H1 (cell line): Measurements from ENCODE around the gene SEMA3A. TPM values are rescaled to one million over a fixed set of nuclear protein-coding genes. Genes with fewer than 3 reads are reported as not detected.

Experiments
- CTCF ChIA-PET: fragments of 300-600 bp; sonication (Branson Sonifier 250); formaldehyde crosslinking; loops from one replicate; lab custom pipeline; 2021; ENCODE audit not compliant: partially characterized antibody; lab: Charles Lee
- POLR2A ChIA-PET: fragments of 300-600 bp; sonication (Branson Sonifier 250); formaldehyde crosslinking; loops from one replicate; lab custom pipeline; 2021; ENCODE audit warnings: inconsistent platforms; ENCODE audit not compliant: partially characterized antibody; lab: Charles Lee
- DNase-seq, 2 experiments: peaks; one replicate each; pipeline versions ENCODE4 v3.0.0 to v3.0.0-alpha.2; 2010 to 2022; ENCODE audit warnings: low spot score in 2 of 2, low read depth in 1 of 2, mixed read lengths in 1 of 2
- FAIRE-seq: peaks from 2 replicates; lab custom pipeline; 2011; peaks lifted over from hg19 to GRCh38; lab: Jason Lieb, UNC
- H2AFZ ChIP-seq: 2 replicates; pipeline ENCODE4 v1.8.1; 2012; ENCODE audit warnings: low read length, inconsistent platforms
- H2AK5ac ChIP-seq: 2 replicates; pipeline ENCODE4 v1.6.1; 2013; ENCODE audit warnings: low read depth, low read length
- H2BK120ac ChIP-seq: replicated peaks from 2 replicates; pipeline ENCODE3; 2013; ENCODE audit warnings: low read depth, low read length, inconsistent platforms
- H2BK12ac ChIP-seq: 2 replicates; pipeline ENCODE4 v1.6.1; 2013; ENCODE audit warnings: low read depth, low read length
- H2BK15ac ChIP-seq: 2 replicates; pipeline ENCODE4 v1.6.1; 2013; ENCODE audit warnings: low read length
- H2BK20ac ChIP-seq: 2 replicates; pipeline ENCODE4 v1.6.1; 2013; ENCODE audit warnings: low read length
- H2BK5ac ChIP-seq: 2 replicates; pipeline ENCODE4 v1.6.1; 2013; ENCODE audit warnings: low read depth, low read length
- H3K14ac ChIP-seq: 2 replicates; pipeline ENCODE4 v1.6.1; 2013; ENCODE audit warnings: inconsistent platforms; ENCODE audit not compliant: insufficient read length
- H3K18ac ChIP-seq: 2 replicates; pipeline ENCODE4 v1.6.1; 2013; ENCODE audit warnings: low read length; ENCODE audit errors: extremely low read depth
- H3K23ac ChIP-seq: 2 replicates; pipeline ENCODE4 v1.6.1; 2013; ENCODE audit warnings: inconsistent platforms; ENCODE audit not compliant: insufficient read length
- H3K23me2 ChIP-seq: 2 replicates; pipeline ENCODE4 v1.6.1; 2013; ENCODE audit warnings: low read depth, low read length
- H3K27ac ChIP-seq: 2 replicates; pipeline ENCODE4 v1.6.1; 2011; ENCODE audit warnings: low read depth, low read length, inconsistent platforms
- H3K27me3 ChIP-seq, 4 experiments: replicated peaks in 1 of 4; 1 replicate in 1 of 4; 2 replicates in 3 of 4; pipeline versions ENCODE4 v1.6.1 to v1.8.1; 2011 to 2013; ENCODE audit warnings: low read length in 3 of 4, mild to moderate bottlenecking in 3 of 4, inconsistent platforms in 2 of 4, mixed read lengths in 2 of 4, moderate library complexity in 1 of 4; ENCODE audit not compliant: control insufficient read depth in 3 of 4, insufficient read depth in 3 of 4; ENCODE audit errors: extremely low read depth in 1 of 4
- H3K36me3 ChIP-seq, 4 experiments: 2 replicates each; pipeline versions ENCODE4 v1.6.1 to v1.8.1; 2011 to 2013; ENCODE audit warnings: mild to moderate bottlenecking in 4 of 4, low read length in 3 of 4, moderate library complexity in 2 of 4, control low read depth in 1 of 4, inconsistent platforms in 1 of 4; ENCODE audit not compliant: insufficient read depth in 4 of 4, control insufficient read depth in 2 of 4
- H3K4ac ChIP-seq: replicated peaks from 2 replicates; pipeline ENCODE3; 2013; ENCODE audit warnings: low read length, low read depth, mixed read lengths, inconsistent platforms; ENCODE audit not compliant: insufficient read length
- H3K4me1 ChIP-seq, 4 experiments: replicated peaks in 1 of 4; 1 replicate in 1 of 4; 2 replicates in 3 of 4; pipeline versions ENCODE4 v1.6.1 to v1.8.1; 2011 to 2013; ENCODE audit warnings: low read length in 3 of 4, inconsistent platforms in 2 of 4, mixed read lengths in 1 of 4; ENCODE audit not compliant: insufficient read depth in 4 of 4, control insufficient read depth in 3 of 4
- H3K4me2 ChIP-seq, 2 experiments: 2 replicates each; pipeline versions ENCODE4 v1.6.1 to v1.8.1; 2011 to 2013; ENCODE audit warnings: low read depth in 2 of 2, low read length in 2 of 2, control low read depth in 1 of 2, inconsistent platforms in 1 of 2, mild to moderate bottlenecking in 1 of 2; ENCODE audit not compliant: insufficient read depth in 1 of 2
- H3K4me3 ChIP-seq, 4 experiments: fragments of 200-600, 300-600 bp in 1 of 4; sonication (generic), shearing (Covaris generic), sonication (Bioruptor Twin) in 1 of 4; 2 replicates each; pipeline versions ENCODE4 v1.5.1 to v1.8.1; 2011 to 2016; ENCODE audit warnings: low read length in 4 of 4, low read depth in 3 of 4, control low read depth in 2 of 4, inconsistent platforms in 2 of 4, mild to moderate bottlenecking in 2 of 4, mixed read lengths in 1 of 4, moderate library complexity in 1 of 4; ENCODE audit not compliant: insufficient read depth in 2 of 4; ENCODE audit errors: extremely low read depth in 1 of 4
- H3K56ac ChIP-seq: replicated peaks from 2 replicates; pipeline ENCODE3; 2013; ENCODE audit warnings: low read depth, mild to moderate bottlenecking, mixed read lengths, low read length, inconsistent platforms; ENCODE audit not compliant: insufficient read length
- H3K79me1 ChIP-seq: 2 replicates; pipeline ENCODE4 v1.6.1; 2013; ENCODE audit warnings: low read depth, low read length, control low read depth
- H3K79me2 ChIP-seq, 2 experiments: 2 replicates each; pipeline versions ENCODE4 v1.6.1 to v1.8.1; 2012 to 2013; ENCODE audit warnings: low read length in 2 of 2, mild to moderate bottlenecking in 2 of 2, inconsistent platforms in 1 of 2; ENCODE audit not compliant: insufficient read depth in 2 of 2, control insufficient read depth in 1 of 2
- H3K9ac ChIP-seq, 4 experiments: replicated peaks in 1 of 4; 1 replicate in 1 of 4; 2 replicates in 3 of 4; pipeline versions ENCODE4 v1.6.1 to v1.8.1; 2011 to 2013; ENCODE audit warnings: low read depth in 3 of 4, low read length in 3 of 4, control low read depth in 2 of 4, mild to moderate bottlenecking in 2 of 4, moderate library complexity in 2 of 4, inconsistent platforms in 1 of 4; ENCODE audit errors: extremely low read depth in 1 of 4
- H3K9me3 ChIP-seq, 2 experiments: 2 replicates each; pipeline versions ENCODE4 v1.6.1 to v1.8.1; 2012 to 2013; ENCODE audit warnings: mild to moderate bottlenecking in 2 of 2, moderate library complexity in 2 of 2, control low read depth in 1 of 2, inconsistent platforms in 1 of 2, low read depth in 1 of 2, low read length in 1 of 2, mixed read lengths in 1 of 2; ENCODE audit not compliant: insufficient read depth in 2 of 2
- H4K20me1 ChIP-seq, 2 experiments: replicated peaks in 1 of 2; 2 replicates each; pipeline versions ENCODE3 to v1.8.1; 2011 to 2013; ENCODE audit warnings: inconsistent platforms in 2 of 2, low read length in 2 of 2, mild to moderate bottlenecking in 1 of 2; ENCODE audit not compliant: insufficient read depth in 2 of 2, control insufficient read depth in 1 of 2
- H4K5ac ChIP-seq: 2 replicates; pipeline ENCODE4 v1.6.1; 2013; ENCODE audit warnings: low read length, low read depth, mixed read lengths, inconsistent platforms; ENCODE audit not compliant: insufficient read length
- H4K8ac ChIP-seq: 2 replicates; pipeline ENCODE4 v1.8.0; 2013; ENCODE audit warnings: mild to moderate bottlenecking, moderate library complexity, low read length, inconsistent platforms; ENCODE audit not compliant: insufficient read depth; ENCODE audit errors: extremely low read depth
- H4K91ac ChIP-seq: replicated peaks from 2 replicates; pipeline ENCODE3; 2013; ENCODE audit warnings: low read length, mixed read lengths, inconsistent platforms; ENCODE audit not compliant: insufficient read length
- NRF1 ChIP-seq: IDR thresholded peaks from 2 replicates; pipeline ENCODE4 v1.6.1; 2011; ENCODE audit warnings: mild to moderate bottlenecking, low read depth, low read length, improper control_type of control experiment
- WGBS, 2 experiments: shearing (Covaris generic) in 1 of 2; methylation state at CpG; one replicate each; pipeline versions ENCODE4 v1.1.6 to v1.1.7; 2013 to 2015; ENCODE audit warnings: low lambda C conversion rate in 2 of 2, mixed read lengths in 2 of 2, inconsistent platforms in 1 of 2, low coverage in 1 of 2, missing lambda C conversion rate in 1 of 2; ENCODE audit not compliant: insufficient replicate concordance in 2 of 2, insufficient coverage in 1 of 2, insufficient read length in 1 of 2; ENCODE audit errors: extremely low coverage in 1 of 2, missing lambda C conversion rate in 1 of 2; 5-methylcytosine and 5-hydroxymethylcytosine counted together
- polyA plus RNA-seq, 7 experiments: library from polyadenylated mRNA; depleted of rRNA in 3 of 7; stranded (reverse) in 5 of 7; unstranded in 2 of 7; fragments of >200 nt in 5 of 7; fragments of 200-250 nt in 2 of 7; gene quantifications; 1 replicate in 5 of 7; 2 replicates in 1 of 7; 4 replicates in 1 of 7; pipeline versions ENCODE4 v1.2.1 to v1.2.3, GENCODE V29; 2011 to 2013; ENCODE audit warnings: missing spikeins in 2 of 7, mixed read lengths in 2 of 7
- total RNA-seq: library from RNA; stranded (reverse); fragmentation: NEBNext Ultra II Directional; extraction: Animal tissue kit (Norgen Biotek cat#: 25700); gene quantifications from 2 replicates; pipeline ENCODE4 v1.2.1, GENCODE V29; 2021

The SEMA3A gene
- total and polyA plus RNA-seq, 2 of the 8 experiments (the other 6 are each of a cell fraction or from before 2014, with no cell fraction given) = 8.1 to 45.9 TPM

- no peak overlapping the region for H4K5ac ChIP-seq
- no peak overlapping the region for H3K23ac ChIP-seq
- no peak overlapping the region for H4K91ac ChIP-seq
- no peak overlapping the region for H3K56ac ChIP-seq
- H3K79me1 ChIP-seq = no peaks in the 10 kb centered on the region
- WGBS, 2 experiments = 66% methylated on average over 2 of the region's 2 CpGs; no CpG with 5 or more reads in 1 of the 2 experiments
- peaks cover 0 to 3% of the 10 kb centered on the region in 2 experiments; a peak in 2 of 4 replicates for H3K79me2 ChIP-seq
- no peak overlapping the region for H2BK12ac ChIP-seq
- no peak overlapping the region for H3K4ac ChIP-seq
- POLR2A ChIA-PET = no interaction called here
- no peak overlapping the region for H3K9ac ChIP-seq
- H3K27ac ChIP-seq = no peak overlapping the region
- H2BK120ac ChIP-seq = no peak overlapping the region
- H3K27me3 ChIP-seq = no peaks in the 10 kb centered on the region
- H4K20me1 ChIP-seq = no peaks in the 10 kb centered on the region
- FAIRE-seq (no peak), DNase-seq (no peak)
- H3K4me3 ChIP-seq = no peak overlapping the region
- no peaks in the 10 kb centered on the region for H3K4me1 ChIP-seq
- no peak overlapping the region for H2AK5ac ChIP-seq
- TF ChIP-seq NRF1 = no peak
- H3K14ac ChIP-seq = no peak overlapping the region
- no peaks in the 10 kb centered on the region; a peak in 1 of 8 replicates for H3K36me3 ChIP-seq
- no peak overlapping the region for H2BK5ac ChIP-seq
- H3K23me2 ChIP-seq = no peaks in the 10 kb centered on the region
- H4K8ac ChIP-seq = no peak overlapping the region
- CTCF ChIA-PET = no interaction called here
- H3K18ac ChIP-seq = no peak overlapping the region
- no peak overlapping the region for H2AFZ ChIP-seq
- no peak overlapping the region for H3K4me2 ChIP-seq
- no peaks in the 10 kb centered on the region for H3K9me3 ChIP-seq
- H2BK15ac ChIP-seq = no peak overlapping the region
- H2BK20ac ChIP-seq = no peak overlapping the region
These were observed 123.8 kb downstream of the SEMA3A start for GRCh38 chr7:84070770-84071169.
